Endothelial cell of umbilical vein (primary cell): ENCODE data around the gene CD99L2. TPM values are rescaled to one million over a fixed set of nuclear protein-coding genes. Genes with fewer than 3 reads are reported as not detected.

ENCODE experiments used
- BruUV-seq: library from RNA; stranded (reverse); fragments of 400-500 nt; replicated peaks from 2 replicates; lab custom pipeline; 2021; lab: Mats Ljungman, UMichigan
- CTCF ChIA-PET: fragments of 300-600, 350-600 bp; sonication (Branson Sonifier 250); formaldehyde crosslinking; loops from one replicate; lab custom pipeline; 2021; ENCODE audit warnings: antibody characterized with exemption, inconsistent platforms; lab: Charles Lee
- POLR2A ChIA-PET: fragments of 300-600, 350-600 bp; sonication (Branson Sonifier 250); formaldehyde crosslinking; loops from one replicate; lab custom pipeline; 2021; ENCODE audit warnings: antibody characterized with exemption, inconsistent platforms; lab: Charles Lee
- DNase-seq: peaks from one replicate; pipeline ENCODE4 v3.0.0-alpha.2; 2011; ENCODE audit warnings: low read depth, low spot score
- FAIRE-seq: peaks from 2 replicates; lab custom pipeline; 2011; peaks lifted over from hg19 to GRCh38; lab: Jason Lieb, UNC
- H2AFZ ChIP-seq: 2 replicates; pipeline ENCODE4 v1.6.0; 2012; ENCODE audit warnings: low read depth, low read length, control low read depth, inconsistent platforms
- H3K27ac ChIP-seq: 2 replicates; pipeline ENCODE4 v1.5.1; 2011; ENCODE audit warnings: low read depth, mild to moderate bottlenecking, control low read depth, low read length, moderate library complexity; ENCODE audit not compliant: insufficient read depth
- H3K27me3 ChIP-seq, 2 experiments: 2 replicates each; pipeline versions ENCODE4 v1.6.0 to v1.6.1; 2011; ENCODE audit warnings: low read length in 2 of 2, mixed read lengths in 1 of 2; ENCODE audit not compliant: control insufficient read depth in 2 of 2, insufficient read depth in 2 of 2
- H3K36me3 ChIP-seq, 2 experiments: 2 replicates in 1 of 2; 3 replicates in 1 of 2; pipeline ENCODE4 v1.5.1; 2011; ENCODE audit warnings: low read length in 2 of 2, mild to moderate bottlenecking in 1 of 2, moderate library complexity in 1 of 2; ENCODE audit not compliant: control insufficient read depth in 2 of 2, insufficient read depth in 2 of 2; ENCODE audit errors: extremely low read depth in 1 of 2
- H3K4me1 ChIP-seq: 3 replicates; pipeline ENCODE4 v1.5.1; 2011; ENCODE audit warnings: mild to moderate bottlenecking, low read length; ENCODE audit not compliant: control insufficient read depth, insufficient read depth; ENCODE audit errors: extremely low read depth
- H3K4me2 ChIP-seq: 2 replicates; pipeline ENCODE4 v1.6.1; 2011; ENCODE audit warnings: low read length, control low read depth, mixed read lengths; ENCODE audit not compliant: insufficient read depth
- H3K4me3 ChIP-seq, 3 experiments: fragments of 200-600 bp in 1 of 3; sonication (generic), shearing (Covaris generic) in 1 of 3; replicated peaks in 1 of 3; 2 replicates each; pipeline ENCODE4 v1.5.1; 2011 to 2016; ENCODE audit warnings: control low read depth in 3 of 3, low read length in 3 of 3, mild to moderate bottlenecking in 2 of 3, inconsistent platforms in 1 of 3, low read depth in 1 of 3, moderate library complexity in 1 of 3; ENCODE audit not compliant: insufficient read depth in 1 of 3
- H3K79me2 ChIP-seq: 2 replicates; pipeline ENCODE4 v1.6.0; 2012; ENCODE audit warnings: low read length, inconsistent platforms; ENCODE audit not compliant: control insufficient read depth, insufficient read depth
- H3K9ac ChIP-seq: replicated peaks from 2 replicates; pipeline ENCODE3; 2011; ENCODE audit warnings: low read length, control low read depth; ENCODE audit not compliant: insufficient read depth; ENCODE audit errors: extremely low read depth
- H3K9me1 ChIP-seq: replicated peaks from 3 replicates; pipeline ENCODE4 v1.6.0; 2011; ENCODE audit warnings: mild to moderate bottlenecking, low read length; ENCODE audit not compliant: control insufficient read depth, insufficient read depth; ENCODE audit errors: extremely low read depth
- H3K9me3 ChIP-seq: replicated peaks from 2 replicates; pipeline ENCODE4 v1.5.1; 2012; ENCODE audit warnings: low read length, inconsistent platforms; ENCODE audit not compliant: control insufficient read depth, insufficient read depth
- H4K20me1 ChIP-seq: replicated peaks from 2 replicates; pipeline ENCODE3; 2011; ENCODE audit warnings: mild to moderate bottlenecking, low read length; ENCODE audit not compliant: control insufficient read depth, insufficient read depth; ENCODE audit errors: extremely low read depth
- EZH2 ChIP-seq: IDR thresholded peaks from 2 replicates; pipeline ENCODE4 v1.6.1; 2012; ENCODE audit warnings: borderline replicate concordance, low read depth, mild to moderate bottlenecking, moderate library complexity, low read length, inconsistent platforms; ENCODE audit not compliant: severe bottlenecking
- FOS ChIP-seq: IDR thresholded peaks from 2 replicates; pipeline ENCODE4 v1.6.1; 2011; ENCODE audit warnings: mild to moderate bottlenecking, low read length, moderate library complexity, borderline replicate concordance; ENCODE audit not compliant: insufficient read depth
- GATA2 ChIP-seq: IDR thresholded peaks from 2 replicates; pipeline ENCODE4 v1.7.0; 2011; ENCODE audit warnings: low read depth, mild to moderate bottlenecking, moderate library complexity, mixed read lengths, low read length; ENCODE audit not compliant: insufficient read length, insufficient read depth
- JUN ChIP-seq: IDR thresholded peaks from 2 replicates; pipeline ENCODE4 v1.6.1; 2011; ENCODE audit warnings: borderline replicate concordance, low read depth; ENCODE audit not compliant: insufficient read length, insufficient read depth
- MYC ChIP-seq: IDR thresholded peaks from one replicate; pipeline ENCODE4 v1.6.1; 2011; ENCODE audit warnings: mild to moderate bottlenecking, low read depth, low read length
- POLR2A ChIP-seq: IDR thresholded peaks from 2 replicates; pipeline ENCODE4 v1.6.1; 2012; ENCODE audit warnings: low read depth, mild to moderate bottlenecking, control low read depth, low read length
- dilution Hi-C: fragments of 300-500 bp; cut with MboI; formaldehyde crosslinking; loops from one replicate; pipeline ENCODE4 v1.15.0; 2019; ENCODE audit warnings: low sequenced_read_pairs; ENCODE audit not compliant: extremely low pct_ligation_motif_present
- intact Hi-C: fragments of 100-400 bp; cut with micrococcal nuclease; formaldehyde crosslinking; loops from one replicate; pipeline ENCODE4 v1.10.0; 2022
- polyA plus RNA-seq, 4 experiments: library from polyadenylated mRNA; depleted of rRNA in 3 of 4; stranded (reverse) in 3 of 4; unstranded in 1 of 4; fragments of >200 nt; gene quantifications; 2 replicates each; pipeline versions ENCODE4 v1.2.1 to v1.2.3, GENCODE V29; 2011 to 2012; ENCODE audit warnings: missing spikeins in 1 of 4
- total RNA-seq: library from RNA; stranded (reverse); gene quantifications from 2 replicates; pipeline ENCODE4 v1.2.3, GENCODE V29; 2021
- TF ChIP-seq, protein P1 (sequence below): IDR thresholded peaks from 2 replicates; pipeline ENCODE4 v1.6.1; 2011; ENCODE audit not compliant: insufficient read depth, insufficient read length
- TF ChIP-seq, protein P2 (sequence below), 2 donors: IDR thresholded peaks; 1 replicate in 1 of 2; 2 replicates in 1 of 2; pipeline ENCODE4 v1.5.1; 2011; ENCODE audit warnings: low read length in 2 of 2, mild to moderate bottlenecking in 2 of 2, moderate library complexity in 2 of 2, control low read depth in 1 of 2, inconsistent platforms in 1 of 2, low read depth in 1 of 2; ENCODE audit not compliant: insufficient read depth in 1 of 2; ENCODE audit errors: extremely low read depth in 1 of 2

The CD99L2 gene
- total and polyA plus RNA-seq, 2 donors (not counting 3 experiments of a cell fraction or from before 2014, with no cell fraction given) = 33.2 to 43.4 TPM

DNA sequence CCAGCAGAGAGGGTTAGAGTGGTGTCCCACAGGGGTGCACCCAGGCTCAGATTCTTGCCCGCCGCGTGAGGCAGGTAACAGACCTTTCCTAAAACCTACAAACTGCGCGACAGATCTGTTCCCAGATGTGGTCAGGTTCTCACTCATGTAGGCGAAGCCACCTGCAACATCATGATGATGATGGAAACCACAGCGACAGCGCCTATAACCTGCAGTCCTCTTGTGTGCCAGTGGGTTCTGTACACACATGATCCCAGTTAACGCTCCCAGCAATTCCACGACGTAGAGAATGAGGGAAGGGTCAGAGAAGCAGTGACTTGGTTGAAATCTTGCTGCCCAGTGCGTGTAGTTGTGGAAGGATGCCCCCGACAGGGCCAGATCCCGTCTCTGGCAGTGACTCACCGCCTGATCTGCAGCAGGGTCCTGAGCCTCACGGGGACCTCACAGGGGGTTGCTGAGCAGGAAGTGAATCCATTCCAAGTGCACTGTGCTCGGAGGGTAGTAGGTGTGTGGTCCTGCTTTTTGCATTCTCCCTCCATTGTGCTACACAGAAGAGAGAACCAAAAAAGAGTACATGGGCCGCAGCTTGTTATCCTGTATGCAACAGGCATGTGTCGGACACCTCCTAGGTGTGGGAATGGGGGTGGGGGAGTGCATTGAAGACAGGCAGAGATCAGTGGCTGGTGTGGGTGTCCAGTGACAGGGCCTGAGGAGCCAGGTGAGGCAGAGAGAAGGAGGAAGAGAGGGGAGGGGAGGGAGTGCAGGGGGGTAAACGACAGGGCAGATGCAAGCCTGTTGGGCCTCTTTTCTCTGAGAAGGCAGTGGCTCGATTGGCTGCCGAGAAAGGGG, 138.7 kb downstream of the CD99L2 start:
- ChIA-PET CTCF (no interaction called here), POLR2A (no interaction called here)
- Histone ChIP-seq H3K9me1 (no peaks in the 10 kb centered on the region), H2AFZ (no peak overlapping the region), H3K9ac (no peak overlapping the region), H3K27ac (no peak overlapping the region), H3K36me3 (peaks cover 0 to 6% of the 10 kb centered on the region in 2 experiments), H3K4me1 (no peaks in the 10 kb centered on the region), H3K9me3 (no peaks in the 10 kb centered on the region), H3K79me2 (no peaks in the 10 kb centered on the region), H3K4me2 (no peak overlapping the region), H3K27me3 (no peaks in the 10 kb centered on the region), H4K20me1 (no peaks in the 10 kb centered on the region), H3K4me3 (no peak overlapping the region)
- BruUV-seq = no TSS peak
- DNase-seq (no peak), FAIRE-seq (no peak)
- intact Hi-C loops (no loop called here), dilution Hi-C loops (no loop called here)
- TF ChIP-seq GATA2 (no peak), POLR2A (no peak), MYC (no peak), JUN (no peak), EZH2 (no peak), FOS (no peak)
- TF ChIP-seq, protein P1, sequence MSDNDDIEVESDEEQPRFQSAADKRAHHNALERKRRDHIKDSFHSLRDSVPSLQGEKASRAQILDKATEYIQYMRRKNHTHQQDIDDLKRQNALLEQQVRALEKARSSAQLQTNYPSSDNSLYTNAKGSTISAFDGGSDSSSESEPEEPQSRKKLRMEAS = no peak
- TF ChIP-seq, protein P2, sequence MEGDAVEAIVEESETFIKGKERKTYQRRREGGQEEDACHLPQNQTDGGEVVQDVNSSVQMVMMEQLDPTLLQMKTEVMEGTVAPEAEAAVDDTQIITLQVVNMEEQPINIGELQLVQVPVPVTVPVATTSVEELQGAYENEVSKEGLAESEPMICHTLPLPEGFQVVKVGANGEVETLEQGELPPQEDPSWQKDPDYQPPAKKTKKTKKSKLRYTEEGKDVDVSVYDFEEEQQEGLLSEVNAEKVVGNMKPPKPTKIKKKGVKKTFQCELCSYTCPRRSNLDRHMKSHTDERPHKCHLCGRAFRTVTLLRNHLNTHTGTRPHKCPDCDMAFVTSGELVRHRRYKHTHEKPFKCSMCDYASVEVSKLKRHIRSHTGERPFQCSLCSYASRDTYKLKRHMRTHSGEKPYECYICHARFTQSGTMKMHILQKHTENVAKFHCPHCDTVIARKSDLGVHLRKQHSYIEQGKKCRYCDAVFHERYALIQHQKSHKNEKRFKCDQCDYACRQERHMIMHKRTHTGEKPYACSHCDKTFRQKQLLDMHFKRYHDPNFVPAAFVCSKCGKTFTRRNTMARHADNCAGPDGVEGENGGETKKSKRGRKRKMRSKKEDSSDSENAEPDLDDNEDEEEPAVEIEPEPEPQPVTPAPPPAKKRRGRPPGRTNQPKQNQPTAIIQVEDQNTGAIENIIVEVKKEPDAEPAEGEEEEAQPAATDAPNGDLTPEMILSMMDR (IDR thresholded peaks at IDR 0.05; ENCODE audit: extremely low read depth in 1 of 2, insufficient read depth in 1 of 2, low read depth in 1 of 2, low read length in 2 of 2) = no peak
